Mammary epithelial cell (primary cell): ENCODE data around the gene CLEC4A.
"Not testable (repeated sequence)": the region's sequence is repeated elsewhere in the genome, so short reads cannot be mapped to it uniquely, and the experiment has no call there.

Experiments used
- CTCF ChIP-seq, 2 donors: IDR thresholded peaks in 1 of 2; conservative IDR thresholded peaks in 1 of 2; 2 replicates each; pipeline ENCODE4 v1.5.1; 2011 to 2012; ENCODE audit warnings: inconsistent platforms in 2 of 2, low read length in 2 of 2, mild to moderate bottlenecking in 2 of 2, control low read depth in 1 of 2, low read depth in 1 of 2; ENCODE audit not compliant: insufficient read depth in 1 of 2; ENCODE audit errors: extremely low read depth in 1 of 2
- EZH2 ChIP-seq: IDR thresholded peaks from 2 replicates; pipeline ENCODE4 v1.6.1; 2012; ENCODE audit warnings: low read length, inconsistent platforms, borderline replicate concordance

- not testable (repeated sequence) for TF ChIP-seq CTCF (conservative IDR thresholded peaks at IDR 0.05 in 1 of 2, IDR thresholded peaks at IDR 0.05 in 1 of 2; ENCODE audit: extremely low read depth in 1 of 2, insufficient read depth in 1 of 2, low read depth in 1 of 2, low read length in 2 of 2); EZH2
Measured at GRCh38 chr12:8134398-8134930, 11.0 kb downstream of the CLEC4A start.
